ENCODE data around the gene WRNIP1. TPM values are rescaled to one million over a fixed set of nuclear protein-coding genes. Genes with fewer than 3 reads are reported as not detected.

The WRNIP1 gene
- total RNA-seq, 2 donors from 2014 or later: 51.9 to 53.5 TPM

DNA sequence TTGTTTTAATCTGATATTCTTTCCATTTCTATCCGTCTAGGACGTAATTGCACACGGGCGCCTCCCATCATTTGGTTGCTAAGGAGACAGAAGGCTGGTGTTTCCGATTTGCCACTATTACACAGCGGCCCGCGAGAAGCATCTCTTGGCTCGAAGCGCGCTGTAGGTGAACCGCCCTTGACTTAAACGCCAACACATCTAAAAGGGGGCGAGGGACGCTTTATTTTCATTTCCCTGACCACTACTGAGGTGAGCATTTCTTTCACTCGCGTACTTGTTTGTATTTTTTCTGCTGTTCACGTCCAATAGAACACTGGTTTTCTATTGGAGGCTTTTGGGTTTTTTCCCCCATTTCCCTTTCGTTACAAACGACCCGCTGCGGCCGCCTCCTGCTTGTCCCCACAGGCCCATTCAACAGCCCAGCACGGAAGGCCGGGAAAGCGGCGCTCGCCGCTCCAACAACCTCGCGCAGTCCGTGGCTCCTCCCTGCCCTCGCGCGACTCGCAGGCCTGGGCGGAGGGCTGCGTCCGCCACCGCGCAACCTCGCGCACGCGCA is 505 bp upstream of the WRNIP1 start:
- H3K4me1 ChIP-seq: peaks cover 0 to 33% of the 10 kb centered on the region in 2 donors
- TF ChIP-seq, protein P1, sequence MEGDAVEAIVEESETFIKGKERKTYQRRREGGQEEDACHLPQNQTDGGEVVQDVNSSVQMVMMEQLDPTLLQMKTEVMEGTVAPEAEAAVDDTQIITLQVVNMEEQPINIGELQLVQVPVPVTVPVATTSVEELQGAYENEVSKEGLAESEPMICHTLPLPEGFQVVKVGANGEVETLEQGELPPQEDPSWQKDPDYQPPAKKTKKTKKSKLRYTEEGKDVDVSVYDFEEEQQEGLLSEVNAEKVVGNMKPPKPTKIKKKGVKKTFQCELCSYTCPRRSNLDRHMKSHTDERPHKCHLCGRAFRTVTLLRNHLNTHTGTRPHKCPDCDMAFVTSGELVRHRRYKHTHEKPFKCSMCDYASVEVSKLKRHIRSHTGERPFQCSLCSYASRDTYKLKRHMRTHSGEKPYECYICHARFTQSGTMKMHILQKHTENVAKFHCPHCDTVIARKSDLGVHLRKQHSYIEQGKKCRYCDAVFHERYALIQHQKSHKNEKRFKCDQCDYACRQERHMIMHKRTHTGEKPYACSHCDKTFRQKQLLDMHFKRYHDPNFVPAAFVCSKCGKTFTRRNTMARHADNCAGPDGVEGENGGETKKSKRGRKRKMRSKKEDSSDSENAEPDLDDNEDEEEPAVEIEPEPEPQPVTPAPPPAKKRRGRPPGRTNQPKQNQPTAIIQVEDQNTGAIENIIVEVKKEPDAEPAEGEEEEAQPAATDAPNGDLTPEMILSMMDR (IDR thresholded peaks at IDR 0.05): no peak
- H3K4me3 ChIP-seq: peak overlapping the region; percentile 49 to 86
- DNase-seq (ENCODE audit: low spot score): no peak
- no peaks in the 10 kb centered on the region for H3K9me3 ChIP-seq
- peak overlapping the region; percentile 88 to 91 for H3K27ac ChIP-seq
- no peaks in the 10 kb centered on the region for H3K27me3 ChIP-seq
- no peaks in the 10 kb centered on the region for H3K36me3 ChIP-seq

GRCh38 chr6:2765896-2766766 is 938 bp downstream of the WRNIP1 start:
- TF ChIP-seq, protein P1 (IDR thresholded peaks at IDR 0.05): no peak

DNA sequence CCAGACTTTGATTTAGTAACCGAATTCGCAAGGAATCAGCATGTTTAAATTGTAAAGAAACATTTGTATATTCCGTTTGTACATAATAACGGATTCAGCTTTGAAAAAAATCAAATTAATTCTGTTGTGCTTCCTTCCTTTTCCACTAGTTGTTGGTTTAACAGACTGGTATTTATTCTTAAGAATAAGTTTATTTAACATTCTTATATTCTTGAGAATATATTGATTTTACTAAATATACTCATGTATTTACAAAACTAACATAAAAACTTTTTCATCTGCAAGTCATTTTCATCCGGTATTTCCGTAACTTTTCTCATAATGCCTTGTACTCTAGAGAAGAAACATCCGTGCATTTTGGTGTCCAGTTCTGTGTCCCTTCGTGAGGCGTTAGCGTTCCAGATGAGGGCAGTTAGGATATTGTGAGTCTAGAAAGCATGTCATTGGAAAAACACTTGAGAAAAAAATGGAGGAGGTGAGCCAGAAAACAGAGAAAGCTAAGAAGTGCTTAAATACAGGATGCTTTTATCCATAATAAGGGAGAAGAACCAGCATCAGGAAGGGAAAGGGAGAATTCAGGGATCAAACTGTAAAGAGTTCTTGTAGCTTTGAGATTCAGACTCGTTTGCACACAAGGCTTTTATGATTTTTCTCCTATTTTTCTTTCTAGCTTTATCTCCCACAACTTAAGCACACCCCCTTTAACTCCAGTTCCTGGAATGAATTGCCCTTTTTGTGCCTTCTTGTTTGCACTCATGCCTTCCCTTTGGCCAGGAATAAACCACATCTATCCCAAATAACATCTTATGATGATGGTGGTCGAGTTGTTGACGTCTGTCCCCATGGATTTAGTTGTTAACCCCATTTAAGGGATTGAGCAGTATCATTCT is 1.8 kb downstream of the WRNIP1 start:
- Histone ChIP-seq H3K27ac (peak overlapping the region; percentile 97 to 98), H3K27me3 (no peaks in the 10 kb centered on the region), H3K36me3 (no peaks in the 10 kb centered on the region), H3K9me3 (no peaks in the 10 kb centered on the region), H3K4me3 (peak overlapping the region; percentile 83 to 86), H3K4me1 (peaks cover 0 to 50% of the 10 kb centered on the region in 2 donors)
- TF ChIP-seq, protein P1 (IDR thresholded peaks at IDR 0.05): peak in 1 of 2 donors; percentile 12
- no peak for DNase-seq (ENCODE audit: low spot score)

More at GRCh38 chr6:2765896-2766766, 938 bp downstream of the WRNIP1 start:
- Histone ChIP-seq H3K4me1 (peaks cover 0 to 47% of the 10 kb centered on the region in 2 donors), H3K36me3 (no peaks in the 10 kb centered on the region), H3K4me3 (peak overlapping the region; percentile 83 to 86), H3K9me3 (no peaks in the 10 kb centered on the region), H3K27me3 (no peaks in the 10 kb centered on the region), H3K27ac (peak overlapping the region; percentile 97 to 98)
- DNase-seq (ENCODE audit: low spot score): no peak

DNA sequence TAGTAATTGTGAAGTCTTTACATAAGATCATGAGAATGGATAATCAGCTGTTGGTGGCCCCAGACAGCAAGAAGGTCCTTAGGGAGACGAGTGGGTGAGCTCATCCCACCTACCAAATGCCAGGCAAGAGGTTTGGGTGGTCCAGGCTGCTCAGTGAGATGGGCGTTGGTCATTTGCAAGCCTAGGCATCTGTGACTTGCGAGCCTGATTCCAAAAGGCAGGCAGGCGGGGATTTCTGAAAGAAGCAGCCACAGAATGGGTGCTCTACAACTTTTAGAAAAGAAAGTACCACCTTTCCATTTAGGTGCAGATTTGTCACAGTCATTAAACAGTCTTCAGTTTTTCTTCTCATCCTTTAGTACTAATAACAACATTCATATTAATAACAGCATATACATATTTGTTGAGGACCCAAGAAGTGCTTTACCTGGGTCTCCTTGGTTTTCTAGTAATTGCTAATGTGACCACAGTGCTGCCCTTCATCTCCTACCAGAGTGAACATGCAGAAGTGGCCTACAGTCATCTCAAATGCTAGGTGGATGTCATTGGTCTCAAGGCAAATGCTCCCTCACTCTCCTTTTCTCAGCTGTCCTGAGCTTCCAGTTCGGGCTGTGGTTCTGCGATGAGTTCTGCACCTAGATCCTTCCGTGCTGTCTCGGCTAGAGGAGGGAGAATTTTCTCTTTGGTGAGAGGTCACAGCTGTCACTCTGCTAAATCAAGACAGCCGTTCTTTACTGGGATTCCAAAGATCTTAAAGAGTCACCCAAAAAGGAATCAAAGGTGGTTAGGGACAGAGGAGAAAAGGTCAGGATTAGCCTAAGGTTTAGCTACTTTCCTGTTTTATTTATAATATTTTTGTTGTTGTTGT is 2.7 kb downstream of the WRNIP1 start:
- DNase-seq (ENCODE audit: low spot score): no peak
- TF ChIP-seq, protein P1 (IDR thresholded peaks at IDR 0.05): no peak
- H3K4me3 ChIP-seq: peak overlapping the region; percentile 83 to 86
- H3K27me3 ChIP-seq: no peaks in the 10 kb centered on the region
- H3K27ac ChIP-seq: peak overlapping the region; percentile 97 to 98
- H3K9me3 ChIP-seq: no peaks in the 10 kb centered on the region
- no peaks in the 10 kb centered on the region for H3K36me3 ChIP-seq
- H3K4me1 ChIP-seq: peaks cover 0 to 58% of the 10 kb centered on the region in 2 donors

DNA sequence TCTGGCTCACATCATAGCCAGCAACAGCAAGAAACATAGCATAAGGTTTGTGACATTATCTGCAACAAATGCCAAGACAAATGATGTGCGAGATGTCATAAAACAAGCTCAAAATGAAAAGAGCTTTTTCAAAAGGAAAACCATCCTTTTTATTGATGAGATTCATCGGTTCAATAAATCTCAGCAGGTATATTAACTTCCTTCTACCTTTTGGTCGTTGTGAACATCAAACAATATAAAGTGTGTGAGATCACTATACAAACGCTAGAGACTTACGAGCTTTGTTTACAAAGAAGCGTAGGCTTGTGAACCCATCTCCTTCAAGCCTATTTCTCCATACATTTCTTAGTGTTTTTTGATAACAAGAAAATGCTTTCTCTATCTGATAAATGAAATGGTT is 3.5 kb downstream of the WRNIP1 start:
- Histone ChIP-seq H3K27me3 (no peaks in the 10 kb centered on the region), H3K4me3 (peak overlapping the region in 1 of 2 donors; percentile 86), H3K9me3 (no peaks in the 10 kb centered on the region), H3K36me3 (peaks cover 5% of the 10 kb centered on the region), H3K27ac (peak overlapping the region; percentile 97 to 98), H3K4me1 (peaks cover 0 to 63% of the 10 kb centered on the region in 2 donors)
- TF ChIP-seq, protein P1 (IDR thresholded peaks at IDR 0.05): no peak
- no peak for DNase-seq (ENCODE audit: low spot score)
